Measurements from ENCODE around the gene EPHB1. TPM values are rescaled to one million over a fixed set of nuclear protein-coding genes. Genes with fewer than 3 reads are reported as not detected.

Gene EPHB1
- polyA plus RNA-seq, 1 of the 3 experiments (the other 2 are of a cell fraction) = 1.2 TPM

GRCh38 chr3:134869153-134869726 is 74.2 kb downstream of the EPHB1 start:
- Histone ChIP-seq H3F3A (replicated peaks; ENCODE audit: insufficient read depth) (no peaks in the 10 kb centered on the region), H3K4me2 (no peak overlapping the region), H3K79me2 (ENCODE audit: insufficient read depth) (no peaks in the 10 kb centered on the region), H3K36me3 (replicated peaks in 1 of 2; ENCODE audit: control insufficient read depth in 1 of 2, insufficient read depth in 2 of 2, low read length in 1 of 2) (no peaks in the 10 kb centered on the region), H3K9ac (no peak overlapping the region), H3K9me3 (no peaks in the 10 kb centered on the region), H3K27ac (ENCODE audit: low read depth in 2 of 2, low read length in 1 of 2) (no peak overlapping the region), H3K4me1 (ENCODE audit: control insufficient read depth in 1 of 2, insufficient read depth in 2 of 2, low read depth in 1 of 2, low read length in 1 of 2) (no peaks in the 10 kb centered on the region; a peak in 1 of 4 replicates), H4K20me1 (ENCODE audit: insufficient read depth) (no peaks in the 10 kb centered on the region), H3K4me3 (ENCODE audit: low read depth in 2 of 2, low read length in 1 of 2) (no peak overlapping the region), H3K9me2 (no peaks in the 10 kb centered on the region), H3K27me3 (ENCODE audit: insufficient read depth) (no peaks in the 10 kb centered on the region), H2AFZ (ENCODE audit: low read depth) (no peak overlapping the region)
- TF ChIP-seq ELF1 (IDR thresholded peaks at IDR 0.05) (no peak), SMC3 (IDR thresholded peaks at IDR 0.05; ENCODE audit: low read depth, low read length) (no peak), CTCF (IDR thresholded peaks at IDR 0.05) (no peak), FOXJ3 (CRISPR knock-in tag; IDR thresholded peaks at IDR 0.05) (no peak), RFX5 (IDR thresholded peaks at IDR 0.05; ENCODE audit: low read length) (no peak), GABPA (IDR thresholded peaks at IDR 0.05; ENCODE audit: low read depth) (no peak), FOXM1 (IDR thresholded peaks at IDR 0.05; ENCODE audit: low read depth) (no peak), TCF12 (IDR thresholded peaks at IDR 0.05) (no peak), EP300 (IDR thresholded peaks at IDR 0.05; ENCODE audit: borderline replicate concordance in 1 of 2, low read depth in 1 of 2, low read length in 1 of 2) (no peak), USF1 (IDR thresholded peaks at IDR 0.05; ENCODE audit: borderline replicate concordance, low read depth) (no peak), POLR2AphosphoS5 (IDR thresholded peaks at IDR 0.05; ENCODE audit: low read depth, low read length) (no peak), EZH2phosphoT487 (IDR thresholded peaks at IDR 0.05; ENCODE audit: borderline replicate concordance, low read depth) (no peak), RXRA (IDR thresholded peaks at IDR 0.05; ENCODE audit: borderline replicate concordance, low read depth) (no peak), REST (IDR thresholded peaks at IDR 0.05; ENCODE audit: low read depth, low read length) (no peak), FOSL2 (IDR thresholded peaks at IDR 0.05; ENCODE audit: borderline replicate concordance, low read depth) (no peak)
- no peak for DNase-seq
- 51% methylated on average over 4 of the region's 4 CpGs for WGBS (ENCODE audit: low lambda C conversion rate)
- POLR2A ChIA-PET = no interaction called here
- CTCF ChIA-PET = interaction anchor here (0.7 kb wide), 1 partner anchor 269 kb away, joined by 3 read pairs; no protein-coding TSS in a partner anchor
